ENCODE results near the gene FAM114A1.

FAM114A1 gene

GRCh38 chr4:38859501-38859900, 8.1 kb upstream of the FAM114A1 start:
- H3K27ac ChIP-seq: no peak overlapping the region

GRCh38 chr4:38860788-38861424, 6.7 kb upstream of the FAM114A1 start:
- TF ChIP-seq CTCF (conservative IDR thresholded peaks at IDR 0.05): peak; percentile 68
- H3K27ac ChIP-seq: no peak overlapping the region

More at GRCh38 chr4:38859501-38859900, 8.1 kb upstream of the FAM114A1 start:
- TF ChIP-seq CTCF (conservative IDR thresholded peaks at IDR 0.05): no peak

- no peak for TF ChIP-seq CTCF (conservative IDR thresholded peaks at IDR 0.05)
Measured at GRCh38 chr4:38861791-38862190, 5.8 kb upstream of the FAM114A1 start.

GRCh38 chr4:38865445-38865844, 2.2 kb upstream of the FAM114A1 start:
- TF ChIP-seq CTCF (conservative IDR thresholded peaks at IDR 0.05): no peak
- no peak overlapping the region for H3K27ac ChIP-seq

More at GRCh38 chr4:38861791-38862190, 5.8 kb upstream of the FAM114A1 start:
- H3K27ac ChIP-seq: no peak overlapping the region

- no peak for TF ChIP-seq CTCF (conservative IDR thresholded peaks at IDR 0.05)
- peak overlapping the region; percentile 62; the same call in 1 of the 2 replicates for H3K27ac ChIP-seq
Measured at GRCh38 chr4:38866973-38867477, 581 bp upstream of the FAM114A1 start.

- H3K27ac ChIP-seq: peak overlapping the region; percentile 62; the same call in 1 of the 2 replicates
- no peak for TF ChIP-seq CTCF (conservative IDR thresholded peaks at IDR 0.05)
Measured at GRCh38 chr4:38868059-38868960, 704 bp downstream of the FAM114A1 start.

GRCh38 chr4:38869511-38869910, 1.9 kb downstream of the FAM114A1 start:
- TF ChIP-seq CTCF (conservative IDR thresholded peaks at IDR 0.05): no peak
- H3K27ac ChIP-seq: no peak overlapping the region

All from VCaP (cell line).